NCI-H1417 (cell line): ENCODE measurements around the gene ANKHD1.

Source experiments
- DNase-seq, 3 experiments: peaks; one replicate each; lab custom pipeline; 2025; lab: John Stamatoyannopoulos, UW

Gene ANKHD1

GRCh38 chr5:140401362-140402257, at the start of gene ANKHD1:
ANKHD1 (plus strand) TSS chr5:140401833; CDS start chr5:140401968, 135 bp downstream.
- peak; percentile 97 to 99 (median 98) for DNase-seq

DNA sequence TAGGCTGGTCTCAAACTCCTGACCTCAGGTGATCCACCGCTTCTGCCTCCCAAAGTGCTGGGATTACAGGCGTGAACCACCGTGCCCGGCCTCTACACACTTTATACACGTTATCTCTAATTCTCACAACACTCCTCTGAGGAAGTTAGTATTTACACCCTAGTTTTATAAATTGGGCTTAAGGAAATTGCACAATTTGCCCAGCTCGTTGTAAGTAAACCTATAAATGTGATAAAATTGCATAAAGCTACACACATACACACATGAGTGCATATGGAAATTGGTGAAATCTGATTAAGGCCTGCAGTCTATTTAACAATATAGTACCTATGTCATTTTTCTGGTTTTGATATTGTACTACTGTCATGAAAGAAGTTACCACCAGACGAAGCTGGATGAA, 46.1 kb upstream of the ANKHD1 start:
- no peak for DNase-seq

GRCh38 chr5:140356853-140357725, 44.5 kb upstream of the ANKHD1 start:
- DNase-seq = no peak

DNA sequence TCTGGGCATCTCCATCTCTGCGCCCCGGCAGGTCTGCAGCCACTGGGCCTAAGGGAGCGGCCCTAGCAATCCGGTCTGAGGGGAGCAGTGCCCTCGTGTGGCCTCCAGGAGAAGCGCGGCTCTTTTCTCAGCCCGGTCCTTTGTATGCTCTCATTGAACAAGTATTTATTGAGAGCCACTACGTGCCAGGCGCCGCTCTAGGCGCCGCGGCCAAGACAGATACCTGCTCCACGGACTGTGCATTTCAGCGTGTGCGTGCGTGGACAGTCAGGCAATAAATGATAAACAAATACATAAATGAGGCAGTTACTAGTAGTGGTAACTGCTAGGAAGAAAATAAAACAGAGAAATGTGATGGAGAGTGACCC, 43.9 kb upstream of the ANKHD1 start:
- peak; percentile 52 to 81 (median 74) for DNase-seq

- peak in 1 of 3 experiments; percentile 7 for DNase-seq
Observed at GRCh38 chr5:140358738-140359310, 42.8 kb upstream of the ANKHD1 start.

DNA sequence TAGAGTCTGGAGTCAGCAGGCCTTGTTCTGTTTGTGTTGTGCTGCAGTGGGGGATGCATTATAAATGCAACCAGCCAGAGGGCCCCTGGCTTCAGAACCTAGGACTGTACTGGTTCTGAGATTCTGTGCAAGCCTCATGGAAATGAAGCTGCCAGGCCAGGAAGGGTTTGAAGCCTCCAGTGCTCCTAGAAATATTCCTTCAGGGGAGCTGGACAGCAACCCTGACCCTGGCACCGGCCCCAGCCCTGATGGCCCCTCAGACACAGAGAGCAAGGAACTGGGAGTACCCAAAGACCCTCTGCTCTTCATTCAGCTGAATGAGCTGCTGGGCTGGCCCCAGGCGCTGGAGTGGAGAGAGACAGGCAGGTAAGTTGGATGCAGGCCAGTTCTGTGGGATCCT, 41.5 kb upstream of the ANKHD1 start, which contains the start of gene SLC4A9:
Gene SLC4A9 (plus strand): TSS at position 94 of the 400 bp plus-strand sequence. CDS start 43 bp downstream, at position 137.
- DNase-seq = no peak

- DNase-seq = no peak
Observed at GRCh38 chr5:140360681-140361479, 40.8 kb upstream of the ANKHD1 start.

GRCh38 chr5:140361901-140362300, 39.7 kb upstream of the ANKHD1 start:
- DNase-seq = no peak

DNA sequence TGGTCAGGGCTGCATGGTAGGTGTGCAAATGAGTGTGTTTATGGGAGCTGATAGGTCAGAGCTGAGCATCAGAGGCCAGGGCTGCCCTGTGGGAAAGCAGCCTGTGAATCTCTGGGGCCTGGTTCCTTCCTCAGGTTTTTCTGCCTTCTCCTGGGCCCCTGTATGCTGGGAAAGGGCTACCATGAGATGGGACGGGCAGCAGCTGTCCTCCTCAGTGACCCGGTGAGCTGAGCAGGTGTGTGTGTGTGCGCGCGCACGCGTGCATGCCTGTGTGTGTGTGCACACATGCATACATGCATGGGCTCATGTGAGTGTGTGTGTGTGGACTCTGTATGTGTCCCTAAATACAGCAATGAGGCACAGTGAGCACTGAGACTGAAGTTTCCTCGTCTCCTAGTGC, 39.3 kb upstream of the ANKHD1 start:
- no peak for DNase-seq

GRCh38 chr5:140362875-140363630, 38.6 kb upstream of the ANKHD1 start:
- peak in 2 of 3 experiments; percentile 10 to 60 for DNase-seq

DNA sequence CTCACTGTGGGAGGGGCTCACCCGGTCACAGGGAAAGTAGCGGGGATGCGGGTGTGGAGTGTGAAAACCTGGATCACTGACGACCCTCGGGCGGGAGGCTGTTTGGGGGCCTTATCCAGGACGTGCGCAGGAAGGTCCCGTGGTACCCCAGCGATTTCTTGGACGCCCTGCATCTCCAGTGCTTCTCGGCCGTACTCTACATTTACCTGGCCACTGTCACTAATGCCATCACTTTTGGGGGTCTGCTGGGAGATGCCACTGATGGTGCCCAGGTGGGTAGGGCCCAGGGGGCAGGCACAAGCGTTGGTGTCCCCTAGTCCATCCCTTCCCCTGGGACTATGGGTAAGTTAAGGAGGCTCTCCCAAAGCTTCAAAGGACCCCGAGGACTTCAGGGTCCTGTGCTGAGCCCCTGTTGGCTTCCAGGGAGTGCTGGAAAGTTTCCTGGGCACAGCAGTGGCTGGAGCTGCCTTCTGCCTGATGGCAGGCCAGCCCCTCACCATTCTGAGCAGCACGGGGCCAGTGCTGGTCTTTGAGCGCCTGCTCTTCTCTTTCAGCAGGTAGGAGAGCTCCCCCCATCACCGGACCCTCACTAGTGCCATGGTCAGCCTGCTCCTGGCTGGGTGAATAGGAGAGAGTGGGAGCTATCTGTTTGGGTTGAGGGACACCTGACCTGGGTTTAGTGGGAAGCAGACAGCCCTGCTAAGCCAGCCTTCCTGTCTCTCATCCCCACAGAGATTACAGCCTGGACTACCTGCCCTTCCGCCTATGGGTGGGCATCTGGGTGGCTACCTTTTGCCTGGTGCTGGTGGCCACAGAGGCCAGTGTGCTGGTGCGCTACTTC, 37.8 kb upstream of the ANKHD1 start:
- DNase-seq = no peak

- no peak for DNase-seq
Observed at GRCh38 chr5:140364472-140364765, 37.2 kb upstream of the ANKHD1 start.

DNA sequence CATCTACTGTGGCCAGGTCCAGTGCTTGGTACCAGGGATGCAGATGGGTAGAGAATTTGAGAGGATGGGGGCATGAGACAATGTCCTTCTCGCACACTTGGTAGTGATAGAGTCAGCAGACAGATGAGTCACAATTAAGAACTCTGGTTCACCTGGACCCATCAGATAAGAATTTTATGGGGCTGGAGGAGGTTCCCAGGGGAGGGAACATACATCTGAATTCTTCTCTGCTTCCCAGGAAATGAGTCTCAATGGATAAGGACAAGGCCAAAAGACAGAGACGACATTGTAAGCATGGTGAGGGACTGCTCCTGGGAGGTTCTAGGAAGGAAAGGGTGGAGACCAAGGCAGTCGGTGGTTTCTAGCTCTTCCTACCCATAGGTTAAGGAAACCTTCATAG, 36.4 kb upstream of the ANKHD1 start:
- DNase-seq = no peak

DNA sequence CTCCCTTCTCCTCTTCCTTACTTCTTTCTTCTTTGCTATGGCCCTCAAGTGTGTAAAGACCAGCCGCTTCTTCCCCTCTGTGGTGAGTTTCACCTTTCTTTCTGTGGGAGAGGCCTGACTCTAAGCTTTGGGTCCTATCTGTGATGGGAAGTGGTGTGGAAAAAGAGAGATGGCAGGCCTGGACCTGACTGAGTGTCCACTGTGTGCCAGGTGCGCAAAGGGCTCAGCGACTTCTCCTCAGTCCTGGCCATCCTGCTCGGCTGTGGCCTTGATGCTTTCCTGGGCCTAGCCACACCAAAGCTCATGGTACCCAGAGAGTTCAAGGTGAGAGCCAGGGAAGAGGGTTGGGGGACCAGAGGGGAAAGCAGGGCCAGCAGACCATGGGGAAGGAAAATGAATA, 35.7 kb upstream of the ANKHD1 start:
- no peak for DNase-seq

- no peak for DNase-seq
Observed at GRCh38 chr5:140366589-140367255, 34.9 kb upstream of the ANKHD1 start.

DNA sequence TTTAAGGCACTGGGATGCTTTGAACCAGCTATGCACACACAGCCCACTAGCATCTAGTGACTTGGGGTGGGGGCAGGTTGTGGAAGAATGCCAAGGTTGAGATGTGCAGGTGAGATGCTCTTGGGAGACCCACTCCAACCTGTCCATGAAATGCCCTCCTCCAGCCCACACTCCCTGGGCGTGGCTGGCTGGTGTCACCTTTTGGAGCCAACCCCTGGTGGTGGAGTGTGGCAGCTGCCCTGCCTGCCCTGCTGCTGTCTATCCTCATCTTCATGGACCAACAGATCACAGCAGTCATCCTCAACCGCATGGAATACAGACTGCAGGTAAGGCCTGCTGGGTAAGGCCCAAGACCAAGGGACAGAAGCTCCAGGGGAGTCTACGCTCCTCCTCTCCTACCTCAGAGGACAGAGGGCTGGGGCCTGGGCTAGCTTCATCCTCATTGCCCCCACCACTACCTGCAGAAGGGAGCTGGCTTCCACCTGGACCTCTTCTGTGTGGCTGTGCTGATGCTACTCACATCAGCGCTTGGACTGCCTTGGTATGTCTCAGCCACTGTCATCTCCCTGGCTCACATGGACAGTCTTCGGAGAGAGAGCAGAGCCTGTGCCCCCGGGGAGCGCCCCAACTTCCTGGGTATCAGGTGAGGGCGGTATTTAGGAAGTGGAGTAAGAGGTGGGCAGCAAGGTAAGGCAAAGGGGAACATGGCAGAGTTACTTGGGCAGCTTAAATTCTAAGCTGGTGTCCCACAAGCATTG, 34.2 kb upstream of the ANKHD1 start:
- DNase-seq = no peak

DNA sequence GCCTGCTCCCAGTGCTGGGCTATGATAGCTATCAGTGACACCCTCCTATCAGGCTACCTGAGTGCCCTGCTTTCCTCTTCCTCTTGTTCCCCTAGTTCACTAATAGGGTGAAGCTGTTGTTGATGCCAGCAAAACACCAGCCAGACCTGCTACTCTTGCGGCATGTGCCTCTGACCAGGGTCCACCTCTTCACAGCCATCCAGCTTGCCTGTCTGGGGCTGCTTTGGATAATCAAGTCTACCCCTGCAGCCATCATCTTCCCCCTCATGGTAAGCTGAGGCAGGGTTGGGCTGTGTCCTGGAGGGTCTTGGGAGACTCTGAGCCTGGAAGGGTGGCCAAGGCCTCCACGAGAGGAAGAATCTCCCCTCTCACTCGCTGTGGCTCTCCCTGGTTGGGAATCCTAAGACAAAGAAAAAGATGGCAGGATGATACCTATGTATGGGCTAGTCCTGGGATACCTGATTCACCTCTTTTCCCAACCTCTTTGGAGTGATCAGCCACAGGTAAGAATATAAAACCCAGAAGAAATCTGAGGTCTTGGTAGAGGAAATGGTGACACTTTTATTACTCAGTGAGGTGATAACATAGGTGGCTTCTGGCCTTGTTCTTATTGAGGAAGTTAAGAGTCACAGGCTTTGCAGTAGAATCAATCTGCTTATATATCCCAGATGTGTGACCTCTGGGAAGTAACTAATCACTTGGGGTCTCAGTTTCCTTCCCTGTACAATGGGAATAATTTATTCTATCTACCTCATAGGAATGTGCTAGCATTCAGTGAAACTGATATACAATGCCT, 30.1 kb upstream of the ANKHD1 start:
- DNase-seq = no peak

DNA sequence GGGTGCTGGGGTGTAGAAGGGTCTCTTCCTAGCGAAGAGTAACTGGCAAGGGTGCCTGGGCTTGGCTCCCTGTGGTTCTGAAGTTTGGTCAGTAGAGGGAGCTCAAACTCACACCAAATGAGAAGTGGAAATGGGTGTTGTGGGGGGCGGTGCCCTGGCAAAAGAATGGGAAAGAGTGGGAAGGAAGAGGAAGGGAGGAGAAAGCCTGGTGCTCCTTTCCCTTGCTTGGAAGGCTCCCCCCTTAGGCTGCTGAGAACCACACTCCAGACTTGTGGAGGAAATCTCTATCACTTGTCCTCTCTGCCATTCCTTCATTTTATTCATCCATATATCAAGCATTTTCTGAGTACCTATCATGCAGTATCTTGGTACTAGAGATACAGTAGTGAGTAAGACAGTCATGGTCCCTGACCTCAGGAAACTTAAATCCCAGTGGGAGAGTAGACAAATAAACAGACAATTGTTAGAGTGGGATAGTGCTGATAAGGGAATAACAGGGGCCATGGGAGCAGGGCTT, 28.6 kb upstream of the ANKHD1 start:
- DNase-seq = peak; percentile 39 to 70 (median 63)
